Liver (tissue), 9 donors: ENCODE results near the gene CASP8AP2. TPM values are rescaled to one million over a fixed set of nuclear protein-coding genes. Genes with fewer than 3 reads are reported as not detected.

Experiments
- DNase-seq: peaks from one replicate; pipeline ENCODE4 v3.0.0-alpha.2; 2017; ENCODE audit warnings: low spot score
- H3K27ac ChIP-seq, 2 donors: one replicate each; pipeline ENCODE4 v1.7.0; 2013; ENCODE audit warnings: inconsistent platforms in 2 of 2, low read length in 2 of 2, control low read depth in 1 of 2, low read depth in 1 of 2, mild to moderate bottlenecking in 1 of 2
- H3K27me3 ChIP-seq, 4 donors: one replicate each; pipeline versions ENCODE4 v1.6.1 to v1.7.0; 2013; ENCODE audit warnings: low read length in 3 of 4, inconsistent platforms in 1 of 4, mild to moderate bottlenecking in 1 of 4, moderate library complexity in 1 of 4; ENCODE audit not compliant: control insufficient read depth in 4 of 4, insufficient read depth in 4 of 4
- H3K36me3 ChIP-seq, 4 donors: one replicate each; pipeline versions ENCODE4 v1.6.1 to v1.7.0; 2013; ENCODE audit warnings: low read length in 3 of 4, mild to moderate bottlenecking in 3 of 4, low read depth in 1 of 4, moderate library complexity in 1 of 4; ENCODE audit not compliant: control insufficient read depth in 4 of 4, insufficient read depth in 3 of 4
- H3K4me1 ChIP-seq, 4 donors: one replicate each; pipeline versions ENCODE4 v1.6.1 to v1.7.0; 2013; ENCODE audit warnings: low read length in 3 of 4, mild to moderate bottlenecking in 3 of 4, moderate library complexity in 1 of 4; ENCODE audit not compliant: control insufficient read depth in 4 of 4, insufficient read depth in 4 of 4
- H3K4me3 ChIP-seq, 3 donors: one replicate each; pipeline versions ENCODE4 v1.6.1 to v1.7.0; 2013; ENCODE audit warnings: low read length in 3 of 3, control low read depth in 1 of 3, low read depth in 1 of 3, mild to moderate bottlenecking in 1 of 3
- H3K9ac ChIP-seq, 2 donors: one replicate each; pipeline ENCODE4 v1.7.0; 2013; ENCODE audit warnings: low read length in 2 of 2, mild to moderate bottlenecking in 2 of 2, moderate library complexity in 2 of 2, control low read depth in 1 of 2, low read depth in 1 of 2
- H3K9me3 ChIP-seq, 4 donors: one replicate each; pipeline versions ENCODE4 v1.6.1 to v1.7.0; 2013; ENCODE audit warnings: low read length in 3 of 4; ENCODE audit not compliant: control insufficient read depth in 4 of 4
- ATF3 ChIP-seq: IDR thresholded peaks from 2 replicates; pipeline ENCODE4 v1.6.1; 2016; ENCODE audit warnings: antibody characterized with exemption
- CTCF ChIP-seq: fragments of 150-350 bp; IDR thresholded peaks from 2 replicates; pipeline ENCODE4 v1.5.1; 2017; ENCODE audit warnings: improper control_type of control experiment, low read depth, low read length; ENCODE audit not compliant: missing input control
- EGR1 ChIP-seq, 2 donors: IDR thresholded peaks; 2 replicates each; pipeline ENCODE4 v1.6.1; 2016 to 2018; ENCODE audit warnings: antibody characterized with exemption in 2 of 2, low read depth in 2 of 2
- GABPA ChIP-seq, 2 donors: IDR thresholded peaks in 1 of 2; conservative IDR thresholded peaks in 1 of 2; 2 replicates each; pipeline ENCODE4 v1.6.1; 2016; ENCODE audit warnings: antibody characterized with exemption in 2 of 2, mild to moderate bottlenecking in 1 of 2, moderate library complexity in 1 of 2
- HNF4A ChIP-seq, 2 donors: conservative IDR thresholded peaks; 2 replicates each; pipeline ENCODE4 v1.6.1; 2016; ENCODE audit warnings: antibody characterized with exemption in 2 of 2, mild to moderate bottlenecking in 2 of 2
- HNF4G ChIP-seq: IDR thresholded peaks from 2 replicates; pipeline ENCODE4 v1.6.1; 2016; ENCODE audit warnings: antibody characterized with exemption
- JUND ChIP-seq, 2 donors: IDR thresholded peaks; 2 replicates each; pipeline ENCODE4 v1.6.1; 2016; ENCODE audit warnings: antibody characterized with exemption in 2 of 2
- NR2F2 ChIP-seq: IDR thresholded peaks from 2 replicates; pipeline ENCODE4 v1.6.1; 2016; ENCODE audit warnings: antibody characterized with exemption
- RAD21 ChIP-seq, 2 donors: IDR thresholded peaks; 2 replicates each; pipeline ENCODE4 v1.6.1; 2016; ENCODE audit warnings: antibody characterized with exemption in 2 of 2, mild to moderate bottlenecking in 2 of 2
- RXRA ChIP-seq, 2 donors: IDR thresholded peaks; 2 replicates each; pipeline ENCODE4 v1.6.1; 2017 to 2018; ENCODE audit warnings: antibody characterized with exemption in 2 of 2, mild to moderate bottlenecking in 1 of 2
- SP1 ChIP-seq: IDR thresholded peaks from 2 replicates; pipeline ENCODE4 v1.6.1; 2018; ENCODE audit warnings: antibody characterized with exemption, mild to moderate bottlenecking
- TAF1 ChIP-seq: conservative IDR thresholded peaks from 2 replicates; pipeline ENCODE4 v1.6.1; 2016; ENCODE audit warnings: antibody characterized with exemption, mild to moderate bottlenecking
- ZBTB33 ChIP-seq: IDR thresholded peaks from 2 replicates; pipeline ENCODE4 v1.6.1; 2016; ENCODE audit warnings: antibody characterized with exemption
- WGBS: extraction: QIAGEN DNeasy Blood & Tissue Kit; methylation state at CpG from one replicate; pipeline ENCODE4 v1.1.7; 2013; 5-methylcytosine and 5-hydroxymethylcytosine counted together
- polyA plus RNA-seq, 2 donors: library from polyadenylated mRNA; stranded (reverse) in 1 of 2; unstranded in 1 of 2; fragments of 200-250 nt in 1 of 2; fragments of >200 nt in 1 of 2; fragmentation: Nextera tagmentation in 1 of 2; extraction: Ambion mirVana in 1 of 2; gene quantifications; one replicate each; pipeline versions ENCODE4 v1.2.1 to v1.2.3, GENCODE V29; 2013 to 2015
- total RNA-seq, 2 donors: library from RNA; depleted of rRNA; stranded (reverse); fragments of >200 nt; gene quantifications; one replicate each; pipeline ENCODE4 v1.2.3, GENCODE V29; 2014
- TF ChIP-seq, protein P1 (sequence below): IDR thresholded peaks from 2 replicates; pipeline ENCODE4 v1.6.1; 2016; ENCODE audit warnings: antibody characterized with exemption, mild to moderate bottlenecking
- TF ChIP-seq, protein P2 (sequence below): IDR thresholded peaks from 2 replicates; pipeline ENCODE4 v1.6.1; 2016; ENCODE audit warnings: antibody characterized with exemption
- donor health status: healthy.
- donor health status: healthy.
- donor health status: healthy.
- donor health status: healthy.
- donor health status: healthy.

Gene CASP8AP2
- total RNA-seq = 10 to 100 TPM in 1 of 2 donors, 1 to 10 TPM in 1; 7.3 to 12.2 TPM
- polyA plus RNA-seq = 1 to 10 TPM; 1.9 to 7.0 TPM

DNA sequence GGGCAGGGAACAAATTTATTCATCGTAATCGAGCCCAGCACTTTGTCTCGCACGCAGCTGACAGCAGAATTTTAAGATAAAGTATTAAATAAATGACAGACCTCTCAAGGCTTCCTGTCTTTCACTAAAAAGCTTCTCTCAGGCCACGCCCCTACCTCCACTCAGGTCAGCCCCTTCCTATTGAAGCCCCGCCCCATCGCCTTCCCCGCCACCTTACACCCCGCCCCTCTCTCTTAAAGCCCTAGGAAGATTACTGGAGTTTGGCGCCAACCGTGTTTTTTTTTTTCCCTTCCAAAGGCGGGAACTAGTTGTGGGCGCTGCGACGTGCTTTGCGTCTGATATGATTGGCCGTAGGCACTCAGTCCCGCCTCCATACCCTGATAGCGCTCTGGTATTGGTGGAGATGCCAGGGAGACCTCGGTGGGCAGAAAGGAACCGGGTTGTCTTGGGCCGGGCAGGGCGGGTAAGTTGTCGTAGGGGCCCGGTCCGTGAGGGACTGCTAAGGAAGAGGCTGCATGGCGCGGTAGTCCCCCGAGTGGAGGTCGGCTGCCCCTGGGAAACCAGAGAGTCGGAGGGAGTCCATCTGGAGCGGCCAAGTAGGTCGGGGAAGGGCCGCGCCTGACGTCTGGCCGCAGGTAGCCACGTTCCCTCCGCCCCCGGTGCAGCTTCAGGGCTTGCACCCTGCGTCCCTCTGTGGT, at the start of gene CASP8AP2:
CASP8AP2 (plus strand) TSS at position 409 of the 698 bp plus-strand sequence.
- Histone ChIP-seq H3K9ac (peak within 1 kb of the TSS; percentile 85 to 87), H3K4me1 (peaks cover 4 to 13% (median 7%) of the 10 kb centered on the region in 4 donors), H3K27me3 (no peaks in the 10 kb centered on the region), H3K36me3 (peaks cover 0 to 6% (median 3%) of the 10 kb centered on the region in 4 donors), H3K9me3 (no peaks in the 10 kb centered on the region), H3K27ac (peak within 1 kb of the TSS; percentile 72 to 75), H3K4me3 (peak within 1 kb of the TSS; percentile 89 to 99 (median 94))
- peak; percentile 92 for DNase-seq
- WGBS = under 1% methylated on average over 41 of the region's 41 CpGs
- TF ChIP-seq RAD21 (IDR thresholded peaks at IDR 0.05) (peak in 1 of 2 donors; percentile 41), RXRA (IDR thresholded peaks at IDR 0.05) (peak; percentile 32 to 49), SP1 (peak; percentile 92), JUND (IDR thresholded peaks at IDR 0.05) (peak in 1 of 2 donors; percentile 66), HNF4G (no peak), NR2F2 (no peak), HNF4A (conservative IDR thresholded peaks at IDR 0.05) (peak in 1 of 2 donors; percentile 42), TAF1 (peak; percentile 57), CTCF (no peak), ATF3 (peak; percentile 23), GABPA (IDR thresholded peaks at IDR 0.05 in 1 of 2, conservative IDR thresholded peaks at IDR 0.05 in 1 of 2) (peak in 1 of 2 donors; percentile 78), ZBTB33 (no peak), EGR1 (IDR thresholded peaks at IDR 0.05; ENCODE audit: low read depth in 2 of 2) (peak in 1 of 2 donors; percentile 46)
- TF ChIP-seq, protein P1, sequence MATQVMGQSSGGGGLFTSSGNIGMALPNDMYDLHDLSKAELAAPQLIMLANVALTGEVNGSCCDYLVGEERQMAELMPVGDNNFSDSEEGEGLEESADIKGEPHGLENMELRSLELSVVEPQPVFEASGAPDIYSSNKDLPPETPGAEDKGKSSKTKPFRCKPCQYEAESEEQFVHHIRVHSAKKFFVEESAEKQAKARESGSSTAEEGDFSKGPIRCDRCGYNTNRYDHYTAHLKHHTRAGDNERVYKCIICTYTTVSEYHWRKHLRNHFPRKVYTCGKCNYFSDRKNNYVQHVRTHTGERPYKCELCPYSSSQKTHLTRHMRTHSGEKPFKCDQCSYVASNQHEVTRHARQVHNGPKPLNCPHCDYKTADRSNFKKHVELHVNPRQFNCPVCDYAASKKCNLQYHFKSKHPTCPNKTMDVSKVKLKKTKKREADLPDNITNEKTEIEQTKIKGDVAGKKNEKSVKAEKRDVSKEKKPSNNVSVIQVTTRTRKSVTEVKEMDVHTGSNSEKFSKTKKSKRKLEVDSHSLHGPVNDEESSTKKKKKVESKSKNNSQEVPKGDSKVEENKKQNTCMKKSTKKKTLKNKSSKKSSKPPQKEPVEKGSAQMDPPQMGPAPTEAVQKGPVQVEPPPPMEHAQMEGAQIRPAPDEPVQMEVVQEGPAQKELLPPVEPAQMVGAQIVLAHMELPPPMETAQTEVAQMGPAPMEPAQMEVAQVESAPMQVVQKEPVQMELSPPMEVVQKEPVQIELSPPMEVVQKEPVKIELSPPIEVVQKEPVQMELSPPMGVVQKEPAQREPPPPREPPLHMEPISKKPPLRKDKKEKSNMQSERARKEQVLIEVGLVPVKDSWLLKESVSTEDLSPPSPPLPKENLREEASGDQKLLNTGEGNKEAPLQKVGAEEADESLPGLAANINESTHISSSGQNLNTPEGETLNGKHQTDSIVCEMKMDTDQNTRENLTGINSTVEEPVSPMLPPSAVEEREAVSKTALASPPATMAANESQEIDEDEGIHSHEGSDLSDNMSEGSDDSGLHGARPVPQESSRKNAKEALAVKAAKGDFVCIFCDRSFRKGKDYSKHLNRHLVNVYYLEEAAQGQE = peak; percentile 54
- TF ChIP-seq, protein P2, sequence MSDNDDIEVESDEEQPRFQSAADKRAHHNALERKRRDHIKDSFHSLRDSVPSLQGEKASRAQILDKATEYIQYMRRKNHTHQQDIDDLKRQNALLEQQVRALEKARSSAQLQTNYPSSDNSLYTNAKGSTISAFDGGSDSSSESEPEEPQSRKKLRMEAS = peak; percentile 66
